RWPE1 (cell line): Measurements from ENCODE around the gene APOLD1.

Experiments
- CTCF ChIA-PET: fragments of 350-600 bp; sonication (Branson Sonifier 250); formaldehyde crosslinking; extraction: SDS; loops from one replicate; lab custom pipeline; 2021; lab: Yijun Ruan, JAX
- POLR2A ChIA-PET: fragments of 400-600 bp; formaldehyde crosslinking; extraction: SDS; loops from one replicate; lab custom pipeline; 2020; ENCODE audit warnings: antibody characterized with exemption; ENCODE audit not compliant: low non-redundant PET; lab: Yijun Ruan, JAX
- DNase-seq: peaks from one replicate; pipeline ENCODE4 v3.0.0; 2012; ENCODE audit warnings: low spot score
- H3K27ac ChIP-seq: fragments of 450-650 bp; 2 replicates; pipeline ENCODE4 v1.5.1; 2017
- CTCF ChIP-seq: fragments of 450-650 bp; conservative IDR thresholded peaks from 2 replicates; pipeline ENCODE4 v1.5.1; 2017; ENCODE audit warnings: low read depth, mild to moderate bottlenecking

APOLD1 gene

GRCh38 chr12:12839873-12840579, 54.6 kb downstream of the APOLD1 start:
- H3K27ac ChIP-seq: peak overlapping the region; percentile 78
- peak; percentile 68 for DNase-seq
- POLR2A ChIA-PET: no interaction called here
- CTCF ChIA-PET: no interaction called here
- TF ChIP-seq CTCF: no peak

- TF ChIP-seq CTCF: no peak
- H3K27ac ChIP-seq: peak overlapping the region; percentile 78
Measured at GRCh38 chr12:12840580-12840899, 55.1 kb downstream of the APOLD1 start.

More at GRCh38 chr12:12840580-12840899, 55.1 kb downstream of the APOLD1 start:
- DNase-seq: no peak
- CTCF ChIA-PET: no interaction called here
- POLR2A ChIA-PET: no interaction called here
